Left lung (tissue), 10 donors: ENCODE measurements around the gene PLEKHB1. TPM values are rescaled to one million over a fixed set of nuclear protein-coding genes. Genes with fewer than 3 reads are reported as not detected.
A peak's percentile ranks its signal among the peaks of the same experiment; 100 is the strongest.

Source experiments
- ATAC-seq: fragments of 200-7000 bp; cut with Tn5 transposase; one replicate; pipeline ENCODE4 v1.9.1; 2020; ENCODE audit warnings: moderate library complexity
- DNase-seq, 4 donors: peaks; one replicate each; pipeline ENCODE4 v3.0.0-alpha.2; 2013 to 2020
- H3K27ac ChIP-seq, 2 donors: fragments of 200-600 bp; sonication (generic) in 1 of 2; one replicate each; pipeline versions ENCODE4 v1.5.0 to v1.8.0; 2020 to 2021
- H3K27me3 ChIP-seq, 2 donors: fragments of 200-600 bp; sonication (generic) in 1 of 2; one replicate each; pipeline versions ENCODE4 v1.5.0 to v1.8.0; 2020 to 2021
- H3K36me3 ChIP-seq, 2 donors: fragments of 200-600 bp; sonication (generic) in 1 of 2; one replicate each; pipeline versions ENCODE4 v1.5.0 to v1.8.0; 2020 to 2021
- H3K4me1 ChIP-seq, 2 donors: fragments of 200-600 bp; one replicate each; pipeline ENCODE4 v1.8.0; 2021
- H3K4me3 ChIP-seq, 2 donors: fragments of 200-600 bp; sonication (generic) in 1 of 2; one replicate each; pipeline versions ENCODE4 v1.5.0 to v1.8.0; 2020 to 2021; ENCODE audit warnings: mild to moderate bottlenecking in 1 of 2
- H3K9me3 ChIP-seq, 2 donors: fragments of 200-600 bp; sonication (generic) in 1 of 2; one replicate each; pipeline versions ENCODE4 v1.5.0 to v1.8.0; 2020 to 2021
- intact Hi-C, 2 donors: fragments of 100-400 bp; cut with DNase I; formaldehyde crosslinking; loops; one replicate each; pipeline versions ENCODE4 v1.11.2 to v1.14.2; 2022
- polyA plus RNA-seq, 6 donors: library from polyadenylated mRNA; unstranded; fragments of 120-200 nt; gene quantifications; one replicate each; pipeline ENCODE4 v1.2.1, GENCODE V29; 2013; ENCODE audit not compliant: insufficient read length in 6 of 6
- total RNA-seq, 2 donors: library from RNA; stranded (reverse); fragmentation: NEBNext Ultra II Directional; extraction: Animal tissue kit (Norgen Biotek cat#: 25700); gene quantifications; one replicate each; pipeline ENCODE4 v1.2.1, GENCODE V29; 2021
- TF ChIP-seq, protein P1 (sequence below), 2 donors: fragments of 200-600 bp; sonication (generic) in 1 of 2; IDR thresholded peaks; one replicate each; pipeline versions ENCODE4 v1.5.0 to v1.8.0; 2021; ENCODE audit warnings: antibody characterized with exemption in 2 of 2
- donor health status: DM: no; HTN: yes; CAD: no.
- donor health status: DM: no; HTN: no; CAD: no.

Gene PLEKHB1
- total and polyA plus RNA-seq, 8 donors: 8.8 to 37.9 (median 16.0) TPM

- H3K36me3 ChIP-seq: no peaks in the 10 kb centered on the region
- TF ChIP-seq, protein P1, sequence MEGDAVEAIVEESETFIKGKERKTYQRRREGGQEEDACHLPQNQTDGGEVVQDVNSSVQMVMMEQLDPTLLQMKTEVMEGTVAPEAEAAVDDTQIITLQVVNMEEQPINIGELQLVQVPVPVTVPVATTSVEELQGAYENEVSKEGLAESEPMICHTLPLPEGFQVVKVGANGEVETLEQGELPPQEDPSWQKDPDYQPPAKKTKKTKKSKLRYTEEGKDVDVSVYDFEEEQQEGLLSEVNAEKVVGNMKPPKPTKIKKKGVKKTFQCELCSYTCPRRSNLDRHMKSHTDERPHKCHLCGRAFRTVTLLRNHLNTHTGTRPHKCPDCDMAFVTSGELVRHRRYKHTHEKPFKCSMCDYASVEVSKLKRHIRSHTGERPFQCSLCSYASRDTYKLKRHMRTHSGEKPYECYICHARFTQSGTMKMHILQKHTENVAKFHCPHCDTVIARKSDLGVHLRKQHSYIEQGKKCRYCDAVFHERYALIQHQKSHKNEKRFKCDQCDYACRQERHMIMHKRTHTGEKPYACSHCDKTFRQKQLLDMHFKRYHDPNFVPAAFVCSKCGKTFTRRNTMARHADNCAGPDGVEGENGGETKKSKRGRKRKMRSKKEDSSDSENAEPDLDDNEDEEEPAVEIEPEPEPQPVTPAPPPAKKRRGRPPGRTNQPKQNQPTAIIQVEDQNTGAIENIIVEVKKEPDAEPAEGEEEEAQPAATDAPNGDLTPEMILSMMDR (IDR thresholded peaks at IDR 0.05): no peak
- H3K27me3 ChIP-seq: no peaks in the 10 kb centered on the region
- intact Hi-C loops: no loop called here
- DNase-seq (no peak), ATAC-seq (no peak)
- H3K9me3 ChIP-seq: no peaks in the 10 kb centered on the region
- H3K27ac ChIP-seq: peak overlapping the region; percentile 82 to 85
- H3K4me3 ChIP-seq: peak overlapping the region; percentile 60 to 89
- H3K4me1 ChIP-seq: peaks cover 6 to 23% of the 10 kb centered on the region in 2 donors
Observed at GRCh38 chr11:73598719-73599379, 47.5 kb upstream of the PLEKHB1 start.

DNA sequence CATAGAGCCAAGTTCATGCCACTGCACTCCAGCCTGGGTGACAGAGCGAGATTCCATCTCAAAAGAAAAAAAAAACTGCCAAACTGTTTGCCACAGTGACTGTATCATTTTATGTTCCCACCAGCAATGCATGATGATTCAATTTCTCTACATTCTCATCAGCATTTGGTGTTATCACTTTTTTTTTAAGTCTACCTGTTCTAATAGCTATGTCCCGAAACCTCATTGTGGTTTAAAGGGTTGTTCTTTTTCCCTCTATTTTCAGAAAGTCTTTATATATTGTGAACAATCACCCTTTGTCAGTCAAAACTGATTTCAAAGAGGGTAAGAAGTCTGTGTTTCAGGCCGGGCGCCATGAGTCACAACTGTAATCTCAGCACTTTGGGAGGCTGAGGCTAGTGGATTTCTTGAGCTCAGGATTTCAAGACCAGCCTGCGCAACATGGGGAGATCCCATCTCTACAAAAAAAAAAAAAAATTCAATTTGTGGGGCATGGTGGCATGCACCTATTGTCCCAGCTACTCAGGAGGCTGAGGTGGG, 33.7 kb upstream of the PLEKHB1 start:
- no peak overlapping the region for H3K27ac ChIP-seq
- no peaks in the 10 kb centered on the region for H3K4me1 ChIP-seq
- ATAC-seq (no peak), DNase-seq (no peak)
- no peaks in the 10 kb centered on the region for H3K36me3 ChIP-seq
- no peaks in the 10 kb centered on the region for H3K9me3 ChIP-seq
- intact Hi-C loops: no loop called here
- TF ChIP-seq, protein P1 (IDR thresholded peaks at IDR 0.05): no peak
- no peaks in the 10 kb centered on the region for H3K27me3 ChIP-seq
- no peak overlapping the region for H3K4me3 ChIP-seq

GRCh38 chr11:73614591-73614990, 31.8 kb upstream of the PLEKHB1 start:
- no peak overlapping the region for H3K27ac ChIP-seq
- H3K27me3 ChIP-seq: no peaks in the 10 kb centered on the region
- peaks cover 0 to 5% of the 10 kb centered on the region in 2 donors for H3K4me1 ChIP-seq
- H3K4me3 ChIP-seq: no peak overlapping the region
- H3K36me3 ChIP-seq: no peaks in the 10 kb centered on the region
- ATAC-seq: no peak
- H3K9me3 ChIP-seq: no peaks in the 10 kb centered on the region
- TF ChIP-seq, protein P1 (IDR thresholded peaks at IDR 0.05): no peak
- intact Hi-C loops: no loop called here
- no peak for DNase-seq

DNA sequence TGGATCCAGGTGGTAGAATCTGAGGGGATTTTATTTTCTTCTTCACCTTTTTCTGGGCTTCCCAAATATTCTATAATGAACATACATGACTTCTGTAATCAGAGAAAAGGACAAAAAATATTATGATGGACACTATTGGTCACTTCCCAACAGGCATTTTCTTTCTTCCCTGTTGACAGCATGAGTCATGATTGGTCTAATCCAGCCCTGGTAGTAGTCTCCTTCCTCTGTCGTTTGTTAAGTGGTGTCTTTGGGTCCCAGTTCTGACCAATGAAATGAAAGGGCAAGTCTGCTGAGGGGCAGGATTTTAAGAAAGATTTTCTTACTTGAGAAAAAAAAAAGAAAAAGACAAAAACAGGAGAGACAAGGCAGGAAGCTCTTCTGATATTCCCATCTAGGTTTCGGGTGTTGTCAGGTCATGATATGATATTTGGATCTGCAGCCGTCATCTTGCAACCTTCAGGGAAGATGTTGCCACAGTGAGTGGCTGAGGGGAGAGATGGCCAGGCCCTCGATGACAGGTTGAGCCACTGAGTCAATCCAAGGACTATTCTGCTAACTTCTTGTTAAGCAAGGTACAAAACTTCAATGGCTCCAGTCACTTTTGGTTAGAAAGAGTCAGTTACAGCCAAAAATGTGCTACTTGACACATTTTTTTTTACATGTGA, 23.3 kb upstream of the PLEKHB1 start:
- intact Hi-C loops: no loop called here
- DNase-seq (no peak), ATAC-seq (peak; percentile 29)
- peaks cover 0 to 16% of the 10 kb centered on the region in 2 donors for H3K27me3 ChIP-seq
- no peaks in the 10 kb centered on the region for H3K36me3 ChIP-seq
- H3K9me3 ChIP-seq: no peaks in the 10 kb centered on the region
- TF ChIP-seq, protein P1 (IDR thresholded peaks at IDR 0.05): no peak
- peak overlapping the region in 1 of 2 donors; percentile 86 for H3K27ac ChIP-seq
- no peak overlapping the region for H3K4me3 ChIP-seq
- peaks cover 4 to 39% of the 10 kb centered on the region in 2 donors for H3K4me1 ChIP-seq

DNA sequence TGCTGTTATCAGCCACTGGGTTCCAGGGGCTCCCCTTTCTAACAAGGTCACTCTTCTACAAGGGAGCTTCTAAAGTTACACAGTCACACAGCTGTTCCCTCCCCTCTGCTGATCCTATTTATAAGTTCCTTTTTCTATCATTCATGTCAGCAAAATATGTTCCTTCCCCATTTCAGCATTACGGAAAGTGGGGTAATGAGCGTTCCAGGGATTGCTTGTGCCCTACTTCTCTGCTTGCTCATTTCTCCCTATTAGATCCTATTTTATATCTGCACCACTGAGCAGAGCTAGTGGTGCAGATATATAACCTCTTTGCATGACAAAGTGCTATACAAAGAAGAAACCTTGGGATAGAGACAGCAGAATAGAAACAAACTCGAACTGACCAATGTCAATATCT, 22.7 kb upstream of the PLEKHB1 start:
- Histone ChIP-seq H3K36me3 (no peaks in the 10 kb centered on the region), H3K9me3 (no peaks in the 10 kb centered on the region), H3K4me3 (no peak overlapping the region), H3K27ac (peak overlapping the region in 1 of 2 donors; percentile 86), H3K4me1 (peaks cover 4 to 35% of the 10 kb centered on the region in 2 donors), H3K27me3 (peaks cover 0 to 16% of the 10 kb centered on the region in 2 donors)
- TF ChIP-seq, protein P1 (IDR thresholded peaks at IDR 0.05): no peak
- intact Hi-C loops: no loop called here
- DNase-seq (no peak), ATAC-seq (peak; percentile 63)
